ENCODE data around the gene PWP1.

DNA sequence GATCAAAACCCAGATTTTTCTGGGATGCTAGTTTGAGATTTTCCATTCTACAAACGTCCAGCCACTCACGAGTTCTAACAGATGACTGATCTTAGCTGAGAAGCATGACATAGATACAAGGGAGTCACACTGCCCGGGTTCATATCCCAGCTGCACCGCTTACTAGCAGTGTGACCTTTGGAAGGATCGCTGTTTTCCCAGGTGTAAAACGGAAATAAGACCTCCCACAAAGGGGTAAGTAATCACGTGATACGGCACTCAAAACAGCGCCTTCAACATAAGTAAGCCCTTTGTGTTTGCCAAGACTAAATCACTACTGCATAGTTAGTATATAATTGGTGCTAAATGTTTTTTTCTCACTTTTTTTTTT, 624 bp upstream of the PWP1 start:
- TF ChIP-seq, protein P1, sequence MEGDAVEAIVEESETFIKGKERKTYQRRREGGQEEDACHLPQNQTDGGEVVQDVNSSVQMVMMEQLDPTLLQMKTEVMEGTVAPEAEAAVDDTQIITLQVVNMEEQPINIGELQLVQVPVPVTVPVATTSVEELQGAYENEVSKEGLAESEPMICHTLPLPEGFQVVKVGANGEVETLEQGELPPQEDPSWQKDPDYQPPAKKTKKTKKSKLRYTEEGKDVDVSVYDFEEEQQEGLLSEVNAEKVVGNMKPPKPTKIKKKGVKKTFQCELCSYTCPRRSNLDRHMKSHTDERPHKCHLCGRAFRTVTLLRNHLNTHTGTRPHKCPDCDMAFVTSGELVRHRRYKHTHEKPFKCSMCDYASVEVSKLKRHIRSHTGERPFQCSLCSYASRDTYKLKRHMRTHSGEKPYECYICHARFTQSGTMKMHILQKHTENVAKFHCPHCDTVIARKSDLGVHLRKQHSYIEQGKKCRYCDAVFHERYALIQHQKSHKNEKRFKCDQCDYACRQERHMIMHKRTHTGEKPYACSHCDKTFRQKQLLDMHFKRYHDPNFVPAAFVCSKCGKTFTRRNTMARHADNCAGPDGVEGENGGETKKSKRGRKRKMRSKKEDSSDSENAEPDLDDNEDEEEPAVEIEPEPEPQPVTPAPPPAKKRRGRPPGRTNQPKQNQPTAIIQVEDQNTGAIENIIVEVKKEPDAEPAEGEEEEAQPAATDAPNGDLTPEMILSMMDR (optimal IDR thresholded peaks at IDR 0.05 in 1 of 3, IDR thresholded peaks at IDR 0.05 in 1 of 3, conservative IDR thresholded peaks at IDR 0.05 in 1 of 3; ENCODE audit: extremely low read depth in 1 of 3, insufficient read depth in 2 of 3, low read length in 3 of 3), result no peak
- no peak for TF ChIP-seq EZH2 (IDR thresholded peaks at IDR 0.05; ENCODE audit: low read length)

All from keratinocyte (primary cell).